ENCODE results near the gene ATP11A.
A peak's percentile ranks its signal among the peaks of the same experiment; 100 is the strongest.

ATP11A gene

GRCh38 chr13:112723771-112724170, 33.9 kb downstream of the ATP11A start:
- no peak for DNase-seq (ENCODE audit: low read depth in 2 of 2)

DNA sequence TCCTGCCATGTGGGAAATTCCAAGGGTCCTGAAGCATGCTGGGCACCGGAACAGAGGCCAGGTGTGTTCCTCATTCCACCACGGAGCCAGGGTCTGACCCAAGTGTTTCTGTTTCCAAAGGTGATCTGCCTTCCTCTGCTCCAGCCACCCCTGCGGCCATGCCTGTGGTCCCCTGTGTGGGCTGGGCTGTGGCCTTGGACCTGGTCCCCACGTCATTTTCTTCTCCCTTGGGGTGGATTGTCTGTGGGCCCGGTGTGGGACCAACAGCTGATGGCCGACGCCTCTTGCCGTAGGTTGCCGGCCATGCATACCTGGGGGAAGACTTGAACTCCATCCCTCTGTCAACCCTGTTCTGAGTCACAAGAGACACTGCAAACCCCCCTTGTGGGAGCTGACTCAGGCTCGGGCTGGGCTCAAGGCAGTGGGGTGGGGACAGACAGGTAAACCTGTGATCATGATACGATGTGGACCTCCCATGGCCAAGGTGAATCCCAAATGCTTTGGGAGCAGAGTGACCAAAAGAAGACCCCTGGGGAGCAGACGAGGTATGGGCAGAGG, 35.0 kb downstream of the ATP11A start:
- no peak for DNase-seq (ENCODE audit: low read depth in 2 of 2)

- DNase-seq (ENCODE audit: low read depth in 2 of 2) = no peak
Observed at GRCh38 chr13:112725346-112726015, 35.6 kb downstream of the ATP11A start.

GRCh38 chr13:112726016-112726767, 36.4 kb downstream of the ATP11A start:
- DNase-seq (ENCODE audit: low read depth in 2 of 2) = no peak

- DNase-seq (ENCODE audit: low read depth in 2 of 2) = no peak
Observed at GRCh38 chr13:112727581-112727980, 37.7 kb downstream of the ATP11A start.

- DNase-seq (ENCODE audit: low read depth in 2 of 2) = no peak
Observed at GRCh38 chr13:112728375-112729126, 38.7 kb downstream of the ATP11A start.

DNA sequence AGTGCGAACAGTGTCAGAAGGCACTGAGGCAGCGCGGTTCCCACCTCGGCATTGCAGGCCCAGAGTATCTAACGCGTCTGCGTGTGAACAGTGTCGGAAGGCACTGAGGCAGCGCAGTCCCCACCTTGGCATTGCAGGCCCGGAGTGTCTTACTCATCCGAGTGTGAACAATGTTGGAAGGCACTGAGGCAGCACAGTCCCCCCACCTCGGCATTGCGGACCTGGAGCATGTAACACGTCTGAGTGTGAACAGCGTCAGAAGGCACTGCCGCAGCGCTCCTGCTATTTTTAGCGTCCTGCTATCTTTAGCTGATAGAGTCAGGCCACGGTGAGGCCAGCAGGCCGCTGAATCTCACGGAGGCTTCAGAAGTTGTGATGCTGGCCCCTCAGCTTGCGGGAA, 39.6 kb downstream of the ATP11A start:
- no peak for DNase-seq (ENCODE audit: low read depth in 2 of 2)

DNA sequence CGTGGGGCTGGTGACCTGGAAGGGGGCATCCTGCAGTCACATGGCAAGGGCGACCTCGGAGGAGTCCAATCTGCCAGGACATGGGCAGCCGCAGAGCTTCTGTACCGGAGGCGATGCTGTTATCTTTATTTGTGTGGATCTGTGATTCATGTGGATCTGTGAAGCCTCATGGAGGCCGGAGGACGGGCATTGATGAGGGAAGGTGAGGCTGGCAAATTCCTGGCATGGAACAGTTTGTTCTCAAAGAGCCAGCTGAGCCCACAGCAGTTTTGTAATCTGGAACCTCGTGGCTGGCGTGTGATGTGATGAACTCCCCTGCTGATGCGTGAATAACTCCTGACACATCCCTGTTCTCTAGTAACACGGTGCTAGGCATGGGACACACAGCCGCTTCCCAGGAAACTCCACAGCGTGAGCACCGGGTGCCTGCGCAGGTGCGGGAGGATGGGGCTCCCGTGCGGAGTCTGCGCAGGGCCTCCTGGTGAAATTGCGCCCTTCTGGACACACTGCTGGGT, 40.4 kb downstream of the ATP11A start:
- DNase-seq (ENCODE audit: low read depth in 2 of 2) = no peak

GRCh38 chr13:112731667-112732616, 42.1 kb downstream of the ATP11A start:
- no peak for DNase-seq (ENCODE audit: low read depth in 2 of 2)

GRCh38 chr13:112732679-112733078, 42.8 kb downstream of the ATP11A start:
- no peak for DNase-seq (ENCODE audit: low read depth in 2 of 2)

DNA sequence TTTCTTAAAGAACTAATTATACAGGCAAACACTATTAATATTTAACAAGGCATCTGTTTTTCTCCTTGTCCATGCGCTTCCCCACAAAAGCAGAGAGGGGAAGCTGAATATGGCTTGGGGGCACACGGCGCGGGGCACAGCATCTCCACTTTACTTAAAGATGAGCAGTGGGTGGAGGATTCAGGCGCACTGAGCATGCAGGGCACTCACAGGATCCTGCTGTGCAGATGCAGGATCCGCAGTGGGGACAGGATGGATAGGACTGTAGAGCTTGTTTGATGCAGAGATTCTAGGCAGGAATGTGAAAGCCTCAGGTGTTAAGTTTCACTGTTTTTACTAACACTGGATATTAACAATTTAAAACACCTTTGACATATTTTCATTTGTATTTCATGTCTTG, 43.3 kb downstream of the ATP11A start:
- no peak for DNase-seq (ENCODE audit: low read depth in 2 of 2)

- DNase-seq (ENCODE audit: low read depth in 2 of 2) = no peak
Observed at GRCh38 chr13:112733661-112734379, 44.0 kb downstream of the ATP11A start.

GRCh38 chr13:112734696-112735547, 45.1 kb downstream of the ATP11A start:
- DNase-seq (ENCODE audit: low read depth in 2 of 2) = peak; percentile 69 to 72

DNA sequence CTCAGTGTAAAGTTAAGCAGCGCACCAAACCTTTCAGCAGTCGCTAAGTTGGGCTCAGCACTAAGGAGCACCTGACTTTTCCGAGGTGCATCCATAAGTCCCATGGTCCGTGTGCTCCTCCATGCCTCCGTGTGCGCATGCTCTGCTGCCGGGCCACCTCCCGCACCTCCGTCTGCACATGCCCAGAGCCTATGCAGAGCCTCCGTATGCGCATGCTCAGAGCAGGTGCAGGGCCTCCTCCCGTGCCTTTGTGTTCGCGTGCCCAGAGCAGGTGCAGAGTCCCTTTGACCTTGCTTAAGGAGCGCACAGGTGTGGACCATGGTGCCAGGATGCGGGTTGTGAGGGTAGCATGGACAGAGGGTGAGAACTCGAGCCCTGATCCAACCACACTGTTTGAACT, 46.0 kb downstream of the ATP11A start:
- no peak for DNase-seq (ENCODE audit: low read depth in 2 of 2)

DNA sequence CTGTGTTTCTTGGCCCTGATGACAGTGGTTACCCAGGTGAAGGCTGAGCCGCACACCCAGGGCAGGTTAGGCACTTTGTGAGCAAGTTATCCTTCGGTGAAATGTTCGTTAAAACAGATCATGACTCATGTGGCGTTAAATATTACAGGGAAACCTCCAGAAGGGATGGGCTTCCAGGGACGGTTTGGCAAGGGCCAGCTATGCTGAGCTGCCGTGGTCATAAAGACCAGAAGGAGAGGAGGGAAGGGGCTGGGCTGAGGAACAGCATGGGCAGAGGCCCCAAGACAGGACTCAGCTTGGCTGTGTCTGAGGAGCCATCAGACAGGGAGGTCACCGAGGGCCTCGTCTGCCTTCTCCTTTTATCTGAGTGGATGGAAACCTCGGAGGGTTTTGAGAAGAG, 47.5 kb downstream of the ATP11A start:
- DNase-seq (ENCODE audit: low read depth in 2 of 2) = no peak

DNA sequence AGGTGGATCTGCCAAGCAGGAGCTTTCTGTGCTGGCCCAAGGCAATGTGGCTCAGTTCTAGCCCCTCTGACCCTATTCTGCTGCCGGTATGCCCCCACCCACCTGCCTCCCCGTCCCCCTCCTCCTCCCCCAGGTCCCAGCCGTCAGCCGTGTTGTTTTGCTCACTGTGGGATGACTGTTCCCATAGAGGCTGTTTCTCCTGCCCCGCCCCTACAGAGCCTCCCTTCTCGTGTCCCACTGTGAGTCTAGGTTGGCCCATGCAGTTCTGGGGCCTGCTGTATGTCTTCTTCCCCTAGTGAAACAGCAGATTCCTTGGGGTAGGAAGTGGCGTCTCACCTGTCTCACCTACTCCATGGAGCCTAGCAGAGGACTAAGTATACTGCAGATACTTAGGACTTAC, 48.8 kb downstream of the ATP11A start:
- no peak for DNase-seq (ENCODE audit: low read depth in 2 of 2)

GRCh38 chr13:112740502-112741131, 50.8 kb downstream of the ATP11A start:
- peak in 1 of 2 experiments; percentile 20 for DNase-seq (ENCODE audit: low read depth in 2 of 2)

GRCh38 chr13:112741185-112741755, 51.4 kb downstream of the ATP11A start:
- DNase-seq (ENCODE audit: low read depth in 2 of 2) = no peak
